Esophagus squamous epithelium (tissue), 4 donors: Measurements from ENCODE around the gene JARID2.

ENCODE experiments used
- POLR2A ChIP-seq, 4 donors: fragments of 450-650 bp; IDR thresholded peaks; one replicate each; pipeline ENCODE4 v1.6.1; 2017; ENCODE audit warnings: antibody characterized with exemption in 4 of 4, mild to moderate bottlenecking in 4 of 4, moderate library complexity in 3 of 4
- TF ChIP-seq, protein P1 (sequence below), 6 experiments: fragments of 450-650 bp in 4 of 6; fragments of 200-600 bp in 2 of 6; sonication (generic) in 2 of 6; IDR thresholded peaks; one replicate each; pipeline ENCODE4 v1.5.1; 2016 to 2019; ENCODE audit warnings: antibody characterized with exemption in 6 of 6, mild to moderate bottlenecking in 4 of 6, moderate library complexity in 4 of 6

DNA sequence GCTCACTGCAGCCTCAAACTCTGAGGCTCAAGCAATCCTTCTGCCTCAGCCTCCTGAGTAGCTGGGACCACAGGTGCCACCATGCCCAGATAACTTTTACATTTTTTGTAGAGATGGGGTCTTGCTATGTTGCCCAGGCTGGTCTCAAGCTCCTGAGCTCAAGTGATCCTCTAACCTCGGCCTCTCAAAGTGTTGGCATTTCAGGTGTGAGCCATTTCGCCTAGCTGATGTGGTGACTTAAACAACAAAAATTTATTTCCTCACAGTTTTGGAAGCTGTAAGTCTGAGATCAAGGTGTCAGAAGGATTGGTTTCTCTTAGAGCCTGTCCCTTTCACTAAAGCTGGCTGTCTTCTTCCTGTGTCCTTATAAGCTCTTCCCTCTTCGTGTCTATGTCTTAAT is 15.0 kb upstream of the JARID2 start:
- TF ChIP-seq, protein P1, sequence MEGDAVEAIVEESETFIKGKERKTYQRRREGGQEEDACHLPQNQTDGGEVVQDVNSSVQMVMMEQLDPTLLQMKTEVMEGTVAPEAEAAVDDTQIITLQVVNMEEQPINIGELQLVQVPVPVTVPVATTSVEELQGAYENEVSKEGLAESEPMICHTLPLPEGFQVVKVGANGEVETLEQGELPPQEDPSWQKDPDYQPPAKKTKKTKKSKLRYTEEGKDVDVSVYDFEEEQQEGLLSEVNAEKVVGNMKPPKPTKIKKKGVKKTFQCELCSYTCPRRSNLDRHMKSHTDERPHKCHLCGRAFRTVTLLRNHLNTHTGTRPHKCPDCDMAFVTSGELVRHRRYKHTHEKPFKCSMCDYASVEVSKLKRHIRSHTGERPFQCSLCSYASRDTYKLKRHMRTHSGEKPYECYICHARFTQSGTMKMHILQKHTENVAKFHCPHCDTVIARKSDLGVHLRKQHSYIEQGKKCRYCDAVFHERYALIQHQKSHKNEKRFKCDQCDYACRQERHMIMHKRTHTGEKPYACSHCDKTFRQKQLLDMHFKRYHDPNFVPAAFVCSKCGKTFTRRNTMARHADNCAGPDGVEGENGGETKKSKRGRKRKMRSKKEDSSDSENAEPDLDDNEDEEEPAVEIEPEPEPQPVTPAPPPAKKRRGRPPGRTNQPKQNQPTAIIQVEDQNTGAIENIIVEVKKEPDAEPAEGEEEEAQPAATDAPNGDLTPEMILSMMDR (IDR thresholded peaks at IDR 0.05), result no peak
- no peak for TF ChIP-seq POLR2A (IDR thresholded peaks at IDR 0.05)
